Hematopoietic multipotent progenitor cell treated with erythropoietin and hydrocortisone succinate and interleukin-3 and kit ligand, for 15 days (in vitro differentiated cells): ENCODE data around the gene DUOXA1.

Experiments used
- DNase-seq: peaks from one replicate; pipeline ENCODE4 v3.0.0-alpha.2; 2015; ENCODE audit warnings: low spot score

DUOXA1 gene

GRCh38 chr15:45130291-45131000 is 767 bp upstream of the DUOXA1 start:
- DNase-seq: no peak

GRCh38 chr15:45128971-45129639 is 574 bp downstream of the DUOXA1 start:
- DNase-seq: no peak

GRCh38 chr15:45126535-45127158 is 3.0 kb downstream of the DUOXA1 start:
- peak; percentile 35 for DNase-seq

DNA sequence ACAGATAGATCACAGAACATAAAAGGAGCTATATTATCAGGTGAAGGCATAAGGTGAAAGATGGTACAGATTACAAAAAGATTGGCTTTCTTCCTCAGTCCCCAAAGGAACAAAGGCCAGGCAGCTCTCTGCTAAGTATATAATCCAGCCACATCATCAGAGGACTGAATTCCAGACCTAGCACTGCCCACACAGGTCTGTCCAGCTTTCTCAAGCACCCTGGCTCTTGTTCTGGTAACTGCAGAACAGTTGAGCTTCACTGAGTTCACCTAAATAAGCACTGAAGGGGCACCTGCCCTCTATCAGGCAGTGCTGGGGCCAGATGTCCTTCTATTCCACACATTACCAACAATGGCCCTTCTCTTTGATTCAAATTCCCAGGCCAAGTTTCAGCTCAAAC is 6.3 kb downstream of the DUOXA1 start:
- DNase-seq: no peak

GRCh38 chr15:45122719-45123118 is 7.0 kb downstream of the DUOXA1 start:
- DNase-seq: no peak

DNA sequence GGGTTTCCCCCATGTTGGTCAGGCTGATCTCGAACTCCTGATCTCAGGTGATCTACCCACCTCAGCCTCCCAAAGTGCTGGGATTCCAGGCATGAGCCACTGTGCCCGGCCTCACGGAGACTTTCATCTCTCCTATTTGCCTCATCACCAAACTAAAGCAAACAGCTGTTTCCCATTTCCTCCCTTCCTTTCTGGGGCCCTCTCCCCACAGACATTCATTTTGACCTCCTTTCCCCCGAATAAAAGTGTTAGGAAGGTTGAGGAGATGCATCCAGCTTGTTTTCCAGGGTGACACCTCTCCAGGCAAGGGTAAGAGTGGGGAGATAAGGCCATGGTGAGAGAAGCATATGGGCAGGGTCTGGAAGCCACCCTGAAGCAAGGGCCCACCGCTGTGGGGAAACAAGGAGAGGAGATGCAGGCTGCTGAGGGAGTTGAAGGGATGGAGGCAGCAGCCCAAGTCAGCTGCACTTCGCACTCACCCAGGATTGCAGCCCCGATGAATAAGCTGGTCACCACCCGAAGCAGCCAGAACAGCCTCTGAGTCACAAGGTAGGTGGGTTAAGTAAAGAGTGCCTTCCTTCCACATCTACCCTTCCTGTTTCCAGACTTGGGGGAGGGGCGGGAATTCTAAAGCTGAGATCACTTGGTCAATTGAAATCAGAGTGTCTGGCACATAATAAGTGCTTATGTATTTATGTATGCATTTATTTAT is 7.8 kb downstream of the DUOXA1 start:
- no peak for DNase-seq

DNA sequence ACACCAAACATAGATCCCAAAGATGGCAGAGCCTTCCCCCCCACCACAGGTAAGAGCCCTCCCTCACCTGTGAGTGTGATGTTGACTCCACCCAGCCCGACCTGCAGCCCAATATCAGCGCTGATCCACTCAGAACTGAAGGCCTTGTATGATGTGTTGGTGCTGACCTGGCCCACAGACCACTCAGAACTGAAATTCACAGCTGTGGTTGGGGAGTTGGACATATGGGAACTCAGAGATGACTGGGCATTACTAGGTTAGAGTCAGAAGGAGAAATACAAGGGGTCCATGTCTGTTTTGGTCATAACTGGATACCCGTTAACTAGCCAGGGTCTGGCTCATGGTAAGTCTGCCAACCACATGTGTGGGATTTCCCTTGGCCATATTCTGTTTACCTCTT is 8.7 kb downstream of the DUOXA1 start:
- no peak for DNase-seq

GRCh38 chr15:45120081-45120972 is 9.4 kb downstream of the DUOXA1 start:
- no peak for DNase-seq

- no peak for DNase-seq
Observed at GRCh38 chr15:45118996-45119395, 10.7 kb downstream of the DUOXA1 start.

- peak; percentile 68 for DNase-seq
Observed at GRCh38 chr15:45118131-45118588, 11.5 kb downstream of the DUOXA1 start.

GRCh38 chr15:45117308-45118130 is 12.2 kb downstream of the DUOXA1 start:
- DNase-seq: no peak

DNA sequence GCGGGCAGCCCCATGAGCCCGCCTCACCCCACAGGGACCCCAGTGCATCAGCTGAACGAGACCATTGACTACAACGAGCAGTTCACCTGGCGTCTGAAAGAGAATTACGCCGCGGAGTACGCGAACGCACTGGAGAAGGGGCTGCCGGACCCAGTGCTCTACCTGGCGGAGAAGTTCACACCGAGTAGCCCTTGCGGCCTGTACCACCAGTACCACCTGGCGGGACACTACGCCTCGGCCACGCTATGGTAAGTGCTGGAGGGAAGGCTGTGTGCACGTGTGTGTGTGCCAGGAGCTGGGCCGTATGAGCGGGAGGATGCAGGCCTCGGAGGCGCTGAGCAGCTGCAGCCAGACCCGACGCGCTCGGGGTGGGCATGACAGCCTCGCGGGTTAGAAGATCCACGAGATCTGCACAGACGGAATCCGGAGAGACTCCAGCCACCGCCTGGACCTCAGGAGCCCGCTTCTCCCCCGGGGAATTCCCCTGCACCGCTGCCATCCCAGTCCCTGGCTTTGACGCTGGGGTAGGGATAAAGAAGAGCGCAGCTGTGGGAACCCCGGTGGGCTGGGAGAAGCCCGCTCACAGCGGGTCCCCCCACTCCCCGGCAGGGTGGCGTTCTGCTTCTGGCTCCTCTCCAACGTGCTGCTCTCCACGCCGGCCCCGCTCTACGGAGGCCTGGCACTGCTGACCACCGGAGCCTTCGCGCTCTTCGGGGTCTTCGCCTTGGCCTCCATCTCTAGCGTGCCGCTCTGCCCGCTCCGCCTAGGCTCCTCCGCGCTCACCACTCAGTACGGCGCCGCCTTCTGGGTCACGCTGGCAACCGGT is 13.0 kb downstream of the DUOXA1 start:
- DNase-seq: no peak

DNA sequence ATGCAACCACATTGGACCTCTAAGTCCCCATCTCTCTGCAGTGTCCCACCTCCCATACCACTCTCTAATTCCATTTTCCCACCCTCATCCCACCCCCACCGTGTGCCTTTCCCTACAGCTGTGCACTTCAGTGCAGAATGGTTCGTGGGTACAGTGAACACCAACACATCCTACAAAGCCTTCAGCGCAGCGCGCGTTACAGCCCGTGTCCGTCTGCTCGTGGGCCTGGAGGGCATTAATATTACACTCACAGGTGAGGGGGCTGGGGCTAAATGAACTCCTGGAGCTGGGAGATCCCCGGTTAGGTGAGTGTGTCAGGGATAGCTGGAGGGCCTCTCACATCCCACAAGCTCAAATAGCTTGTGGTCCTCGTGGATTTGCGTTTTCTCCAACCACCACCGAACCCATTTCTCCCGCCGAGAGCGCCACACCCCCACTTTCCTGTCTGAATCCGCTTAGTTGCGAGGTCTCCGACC is 13.6 kb downstream of the DUOXA1 start:
- DNase-seq: no peak

DNA sequence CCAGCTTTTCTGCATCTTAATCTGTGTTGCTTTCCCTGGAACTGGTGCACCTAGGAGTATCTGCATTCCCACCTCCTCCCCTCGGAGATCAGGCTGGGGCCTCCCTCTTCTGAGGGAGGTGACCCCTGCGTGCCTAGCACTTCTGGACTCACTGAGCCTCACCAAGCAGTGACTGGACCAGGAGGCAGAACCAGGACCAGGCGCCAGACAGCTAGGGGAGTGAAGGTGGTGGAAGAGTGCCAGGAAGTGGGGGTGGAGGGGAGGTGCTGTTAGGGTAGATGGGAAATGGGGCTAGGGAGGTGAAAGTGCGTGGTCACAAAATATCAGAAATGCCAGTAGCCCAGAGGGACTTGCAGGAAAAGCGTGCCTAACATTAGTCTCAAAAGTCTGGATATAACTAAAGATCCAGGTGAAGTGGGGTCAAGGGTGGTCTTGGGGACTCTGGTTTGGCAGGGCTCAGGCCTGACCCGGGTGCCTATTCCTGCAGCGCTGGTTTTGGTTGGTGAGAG is 14.3 kb downstream of the DUOXA1 start:
- no peak for DNase-seq

GRCh38 chr15:45114751-45115085 is 15.0 kb downstream of the DUOXA1 start:
- DNase-seq: no peak

DNA sequence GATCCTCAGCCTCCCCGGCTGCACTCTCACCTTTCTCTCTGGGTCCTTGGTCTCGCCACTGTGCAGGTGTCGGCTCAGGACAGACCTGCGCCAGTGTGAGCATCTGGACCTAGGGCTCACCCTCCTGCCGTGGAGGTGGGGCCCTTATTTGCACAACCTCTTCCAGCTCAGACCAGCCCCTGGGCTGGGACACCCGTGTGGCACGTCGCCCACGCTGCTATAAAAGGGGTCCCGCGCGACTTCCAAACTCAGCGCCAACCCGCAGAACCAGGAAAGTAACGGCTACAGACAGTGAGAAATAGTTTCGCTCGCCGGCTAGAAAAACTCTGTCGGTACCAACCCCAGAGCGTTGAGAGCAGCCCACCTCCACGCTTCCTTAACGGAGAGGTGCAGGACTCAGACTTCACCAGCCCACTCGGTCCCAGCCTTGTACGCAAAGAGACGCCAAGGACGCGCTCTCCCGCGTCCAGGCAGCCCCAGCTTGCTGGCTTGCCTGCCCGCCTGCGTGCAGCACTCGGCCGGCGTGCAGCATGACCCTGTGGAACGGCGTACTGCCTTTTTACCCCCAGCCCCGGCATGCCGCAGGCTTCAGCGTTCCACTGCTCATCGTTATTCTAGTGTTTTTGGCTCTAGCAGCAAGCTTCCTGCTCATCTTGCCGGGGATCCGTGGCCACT is 15.5 kb downstream of the DUOXA1 start, which contains the start of the genes DUOX2 and DUOXA2:
TSS of gene DUOX2 (minus strand) at position 97 of the 675 bp plus-strand sequence. CDS start 761 bp downstream, outside the sequence.
TSS of gene DUOXA2 (plus strand) at position 251 of the 675 bp plus-strand sequence. CDS start at position 531, 280 bp downstream.
- DNase-seq: no peak

- DNase-seq: no peak
Observed at GRCh38 chr15:45113380-45113990, 16.2 kb downstream of the DUOXA1 start.
